A673 (cell line): Measurements from ENCODE around the gene ANOS1. TPM values are rescaled to one million over a fixed set of nuclear protein-coding genes. Genes with fewer than 3 reads are reported as not detected.

Experiments
- BruUV-seq: library from RNA; stranded (reverse); fragments of 400-500 nt; replicated peaks from 2 replicates; lab custom pipeline; 2021; lab: Mats Ljungman, UMichigan
- CTCF ChIA-PET: fragments of 300-600 bp; sonication (Branson Sonifier 250); formaldehyde crosslinking; loops from one replicate; lab custom pipeline; 2022; ENCODE audit warnings: antibody characterized with exemption; lab: Charles Lee
- POLR2A ChIA-PET: fragments of 300-600 bp; sonication (Branson Sonifier 250); formaldehyde crosslinking; loops from one replicate; lab custom pipeline; 2022; ENCODE audit warnings: antibody characterized with exemption; ENCODE audit not compliant: low non-redundant PET; lab: Charles Lee
- DNase-seq: peaks from one replicate; pipeline ENCODE4 v3.0.0-alpha.2; 2015; ENCODE audit warnings: low spot score
- H3K27ac ChIP-seq: fragments of 200-600 bp; sonication (generic); 2 replicates; pipeline ENCODE4 v1.5.1; 2016; ENCODE audit warnings: mixed run types, low read depth, mild to moderate bottlenecking, mixed read lengths, antibody characterized with exemption, low read length; ENCODE audit not compliant: poor library complexity, severe bottlenecking
- H3K27me3 ChIP-seq: fragments of 200-600 bp; sonication (generic); replicated peaks from 2 replicates; pipeline ENCODE4 v1.6.1; 2017; ENCODE audit warnings: mixed run types, low read depth, mild to moderate bottlenecking, mixed read lengths, antibody characterized with exemption, low read length; ENCODE audit not compliant: insufficient read depth, poor library complexity
- H3K36me3 ChIP-seq: fragments of 200-600 bp; sonication (generic); 2 replicates; pipeline ENCODE4 v1.6.1; 2016; ENCODE audit warnings: mixed run types, mild to moderate bottlenecking, mixed read lengths, antibody characterized with exemption, low read length; ENCODE audit not compliant: insufficient read depth, poor library complexity, severe bottlenecking
- H3K4me1 ChIP-seq: fragments of 200-600 bp; sonication (generic); 2 replicates; pipeline ENCODE4 v1.6.1; 2017; ENCODE audit warnings: mixed run types, mild to moderate bottlenecking, mixed read lengths, antibody characterized with exemption, low read length; ENCODE audit not compliant: insufficient read depth, poor library complexity, severe bottlenecking
- H3K4me3 ChIP-seq: fragments of 200-600 bp; sonication (generic); 2 replicates; pipeline ENCODE4 v1.5.1; 2016; ENCODE audit warnings: low read depth, mixed run types, mild to moderate bottlenecking, mixed read lengths, low read length; ENCODE audit not compliant: poor library complexity, severe bottlenecking
- H3K9me3 ChIP-seq: fragments of 200-600 bp; sonication (generic); 2 replicates; pipeline ENCODE4 v1.6.1; 2016; ENCODE audit warnings: mixed run types, low read depth, mild to moderate bottlenecking, mixed read lengths, antibody characterized with exemption, low read length; ENCODE audit not compliant: poor library complexity, severe bottlenecking
- EZH2 ChIP-seq: fragments of 200-600 bp; sonication (generic); IDR thresholded peaks from 2 replicates; pipeline ENCODE4 v1.6.1; 2017; ENCODE audit warnings: borderline replicate concordance, low read depth, mild to moderate bottlenecking, mixed read lengths, antibody characterized with exemption, low read length; ENCODE audit not compliant: poor library complexity, severe bottlenecking
- intact Hi-C: fragments of 100-400 bp; cut with micrococcal nuclease; formaldehyde crosslinking; loops from one replicate; pipeline ENCODE4 v1.10.0; 2022; ENCODE audit not compliant: unreplicated experiment
- total RNA-seq: library from RNA; stranded (reverse); gene quantifications from 2 replicates; pipeline ENCODE4 v1.2.3, GENCODE V29; 2021
- TF ChIP-seq, protein P1 (sequence below): fragments of 300-800, 200-600 bp; sonication (generic); conservative IDR thresholded peaks from 2 replicates; pipeline ENCODE4 v1.5.1; 2017; ENCODE audit warnings: low read depth, mild to moderate bottlenecking, antibody characterized with exemption, low read length, moderate library complexity, mixed read lengths

The ANOS1 gene
- total RNA-seq, 1 experiment from 2014 or later, result 0.06 TPM

DNA sequence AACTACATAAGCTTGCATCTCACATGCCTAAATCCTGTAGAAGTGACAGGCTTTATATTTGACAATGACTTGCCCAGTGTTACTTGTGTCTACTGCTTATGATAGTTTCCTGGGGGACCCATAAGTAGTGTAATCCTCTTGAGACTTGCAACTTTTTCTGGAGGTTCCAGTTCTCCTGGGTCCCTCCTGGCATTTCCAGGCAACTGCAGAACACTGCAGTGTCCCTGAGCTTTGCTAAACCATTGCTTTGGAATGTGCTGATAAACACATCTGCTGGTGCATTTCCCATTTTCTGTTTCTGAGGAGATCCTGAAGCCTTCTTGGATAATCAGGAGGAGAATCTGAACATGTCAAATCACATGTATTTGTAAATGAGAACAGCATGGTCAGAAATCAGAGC is 82.0 kb downstream of the ANOS1 start:
- Histone ChIP-seq H3K27ac (no peak overlapping the region), H3K36me3 (no peaks in the 10 kb centered on the region), H3K9me3 (no peaks in the 10 kb centered on the region), H3K4me3 (no peak overlapping the region), H3K4me1 (no peaks in the 10 kb centered on the region), H3K27me3 (no peaks in the 10 kb centered on the region)
- CTCF ChIA-PET, result no interaction called here
- DNase-seq, result no peak
- TF ChIP-seq, protein P1, sequence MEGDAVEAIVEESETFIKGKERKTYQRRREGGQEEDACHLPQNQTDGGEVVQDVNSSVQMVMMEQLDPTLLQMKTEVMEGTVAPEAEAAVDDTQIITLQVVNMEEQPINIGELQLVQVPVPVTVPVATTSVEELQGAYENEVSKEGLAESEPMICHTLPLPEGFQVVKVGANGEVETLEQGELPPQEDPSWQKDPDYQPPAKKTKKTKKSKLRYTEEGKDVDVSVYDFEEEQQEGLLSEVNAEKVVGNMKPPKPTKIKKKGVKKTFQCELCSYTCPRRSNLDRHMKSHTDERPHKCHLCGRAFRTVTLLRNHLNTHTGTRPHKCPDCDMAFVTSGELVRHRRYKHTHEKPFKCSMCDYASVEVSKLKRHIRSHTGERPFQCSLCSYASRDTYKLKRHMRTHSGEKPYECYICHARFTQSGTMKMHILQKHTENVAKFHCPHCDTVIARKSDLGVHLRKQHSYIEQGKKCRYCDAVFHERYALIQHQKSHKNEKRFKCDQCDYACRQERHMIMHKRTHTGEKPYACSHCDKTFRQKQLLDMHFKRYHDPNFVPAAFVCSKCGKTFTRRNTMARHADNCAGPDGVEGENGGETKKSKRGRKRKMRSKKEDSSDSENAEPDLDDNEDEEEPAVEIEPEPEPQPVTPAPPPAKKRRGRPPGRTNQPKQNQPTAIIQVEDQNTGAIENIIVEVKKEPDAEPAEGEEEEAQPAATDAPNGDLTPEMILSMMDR, result no peak
- no peak for TF ChIP-seq EZH2
- intact Hi-C loops, result no loop called here
- POLR2A ChIA-PET, result no interaction called here
- no TSS peak for BruUV-seq

- no peaks in the 10 kb centered on the region for H3K36me3 ChIP-seq
- ChIA-PET POLR2A (no interaction called here), CTCF (no interaction called here)
- no peak for DNase-seq
- TF ChIP-seq EZH2, result no peak
- TF ChIP-seq, protein P1, result no peak
- intact Hi-C loops, result no loop called here
- no peaks in the 10 kb centered on the region for H3K9me3 ChIP-seq
- H3K27me3 ChIP-seq, result no peaks in the 10 kb centered on the region
- no peaks in the 10 kb centered on the region for H3K4me1 ChIP-seq
- no peak overlapping the region for H3K27ac ChIP-seq
- H3K4me3 ChIP-seq, result no peak overlapping the region
- no TSS peak for BruUV-seq
These were observed 84.8 kb downstream of the ANOS1 start for GRCh38 chrX:8647176-8647575.

GRCh38 chrX:8639949-8640475 is 91.9 kb downstream of the ANOS1 start:
- CTCF ChIA-PET, result no interaction called here
- H3K36me3 ChIP-seq, result no peaks in the 10 kb centered on the region
- BruUV-seq, result no TSS peak
- no peaks in the 10 kb centered on the region for H3K27me3 ChIP-seq
- TF ChIP-seq, protein P1, result no peak
- no peak for TF ChIP-seq EZH2
- H3K27ac ChIP-seq, result no peak overlapping the region
- no peak overlapping the region for H3K4me3 ChIP-seq
- no peak for DNase-seq
- intact Hi-C loops, result no loop called here
- POLR2A ChIA-PET, result no interaction called here
- H3K4me1 ChIP-seq, result no peaks in the 10 kb centered on the region
- H3K9me3 ChIP-seq, result no peaks in the 10 kb centered on the region
